ENCODE results near the gene PRM3.
"Not testable (repeated sequence)": the region's sequence is repeated elsewhere in the genome, so short reads cannot be mapped to it uniquely, and the experiment has no call there.

Gene PRM3

GRCh38 chr16:11306381-11306780, 33.0 kb upstream of the PRM3 start:
- DNase-seq: no peak

- no peak for DNase-seq
Measured at GRCh38 chr16:11303405-11304138, 30.1 kb upstream of the PRM3 start.

- DNase-seq: no peak
Measured at GRCh38 chr16:11302977-11303376, 29.5 kb upstream of the PRM3 start.

- DNase-seq: no peak
Measured at GRCh38 chr16:11301645-11302501, 28.4 kb upstream of the PRM3 start.

- DNase-seq: no peak
Measured at GRCh38 chr16:11300560-11300892, 27.1 kb upstream of the PRM3 start.

- no peak for DNase-seq
Measured at GRCh38 chr16:11299865-11300559, 26.6 kb upstream of the PRM3 start.

- DNase-seq: not testable (repeated sequence)
Measured at GRCh38 chr16:11298950-11299547, 25.6 kb upstream of the PRM3 start.

GRCh38 chr16:11298143-11298900, 24.9 kb upstream of the PRM3 start:
- DNase-seq: no peak

- peak in 55 of 56 donors; percentile 9 to 82 (median 55) for DNase-seq
Measured at GRCh38 chr16:11297492-11298142, 24.2 kb upstream of the PRM3 start.

GRCh38 chr16:11296706-11297491, 23.5 kb upstream of the PRM3 start:
- DNase-seq: no peak

GRCh38 chr16:11296351-11296705, 22.9 kb upstream of the PRM3 start:
- DNase-seq: no peak

- no peak for DNase-seq
Measured at GRCh38 chr16:11295672-11296071, 22.2 kb upstream of the PRM3 start.

- no peak for DNase-seq
Measured at GRCh38 chr16:11292076-11292748, 18.8 kb upstream of the PRM3 start.

GRCh38 chr16:11291091-11291703, 17.8 kb upstream of the PRM3 start:
- no peak for DNase-seq

GRCh38 chr16:11290102-11290893, 16.9 kb upstream of the PRM3 start:
- DNase-seq: no peak

GRCh38 chr16:11289696-11290095, 16.3 kb upstream of the PRM3 start:
- DNase-seq: not testable (repeated sequence)

- DNase-seq: no peak
Measured at GRCh38 chr16:11289202-11289601, 15.8 kb upstream of the PRM3 start.

GRCh38 chr16:11285842-11286241, 12.4 kb upstream of the PRM3 start:
- no peak for DNase-seq

All from nucleus accumbens (tissue), 56 donors.